Neutrophil (primary cell): ENCODE measurements around the gene DIMT1.

Source experiments
- H3K27ac ChIP-seq: fragments of 200-600 bp; sonication (generic); 2 replicates; pipeline ENCODE4 v1.5.1; 2016; ENCODE audit warnings: mild to moderate bottlenecking, moderate library complexity
- H3K27me3 ChIP-seq: fragments of 200-600 bp; sonication (generic); 2 replicates; pipeline ENCODE4 v1.6.0; 2016; ENCODE audit warnings: mild to moderate bottlenecking
- H3K36me3 ChIP-seq: fragments of 200-600 bp; sonication (generic); 2 replicates; pipeline ENCODE4 v1.5.1; 2017
- H3K4me1 ChIP-seq, 2 experiments: fragments of 200-600 bp in 1 of 2; sonication (generic) in 1 of 2; 1 replicate in 1 of 2; 2 replicates in 1 of 2; pipeline versions ENCODE4 v1.5.1 to v1.6.1; 2013 to 2016; ENCODE audit warnings: low read depth in 1 of 2, low read length in 1 of 2, mild to moderate bottlenecking in 1 of 2, moderate library complexity in 1 of 2; ENCODE audit not compliant: control insufficient read depth in 1 of 2, insufficient read depth in 1 of 2
- H3K4me3 ChIP-seq, 2 experiments: fragments of 200-600 bp in 1 of 2; sonication (generic) in 1 of 2; 1 replicate in 1 of 2; 2 replicates in 1 of 2; pipeline ENCODE4 v1.5.1; 2013 to 2016; ENCODE audit warnings: low read depth in 1 of 2, low read length in 1 of 2, mild to moderate bottlenecking in 1 of 2, moderate library complexity in 1 of 2
- H3K9me3 ChIP-seq: fragments of 200-600 bp; sonication (generic); 2 replicates; pipeline ENCODE4 v1.5.1; 2016
- CTCF ChIP-seq: fragments of 200-600 bp; sonication (generic); IDR thresholded peaks from 2 replicates; pipeline ENCODE4 v1.5.1; 2016; ENCODE audit warnings: antibody characterized with exemption

Gene DIMT1

GRCh38 chr5:62346748-62347147 is 57.0 kb downstream of the DIMT1 start:
- Histone ChIP-seq H3K4me3 (no peak overlapping the region), H3K9me3 (no peaks in the 10 kb centered on the region), H3K27me3 (no peaks in the 10 kb centered on the region), H3K27ac (no peak overlapping the region), H3K4me1 (no peaks in the 10 kb centered on the region), H3K36me3 (peaks cover 33% of the 10 kb centered on the region)
- no peak for TF ChIP-seq CTCF

DNA sequence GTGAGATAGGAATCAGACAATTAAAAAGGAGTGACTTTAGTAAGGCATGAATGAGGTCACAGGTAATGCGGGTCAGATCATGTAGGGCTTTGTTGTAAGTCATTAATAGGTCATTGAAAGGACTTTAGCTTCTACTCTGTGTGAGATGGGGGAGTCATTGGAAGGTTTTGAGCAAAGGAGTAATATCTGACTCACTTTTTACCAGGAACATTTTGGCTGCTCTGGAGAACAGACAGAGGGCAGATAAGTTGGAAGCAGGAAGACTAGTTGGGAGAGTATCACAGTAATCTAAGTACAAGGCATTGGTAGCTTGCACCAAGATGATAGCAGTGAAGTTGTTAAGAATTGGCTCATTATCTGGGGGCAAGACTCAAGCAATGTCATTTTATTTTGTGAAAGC is 60.3 kb downstream of the DIMT1 start:
- TF ChIP-seq CTCF: no peak
- peaks cover 13% of the 10 kb centered on the region for H3K36me3 ChIP-seq
- H3K4me3 ChIP-seq: no peak overlapping the region
- no peaks in the 10 kb centered on the region for H3K4me1 ChIP-seq
- no peaks in the 10 kb centered on the region for H3K27me3 ChIP-seq
- H3K9me3 ChIP-seq: no peaks in the 10 kb centered on the region
- H3K27ac ChIP-seq: no peak overlapping the region

GRCh38 chr5:62342476-62342837 is 61.2 kb downstream of the DIMT1 start:
- H3K27ac ChIP-seq: no peak overlapping the region
- TF ChIP-seq CTCF: no peak
- peaks cover 3% of the 10 kb centered on the region for H3K36me3 ChIP-seq
- no peaks in the 10 kb centered on the region for H3K9me3 ChIP-seq
- H3K4me3 ChIP-seq: no peak overlapping the region
- no peaks in the 10 kb centered on the region for H3K27me3 ChIP-seq
- H3K4me1 ChIP-seq: no peaks in the 10 kb centered on the region

GRCh38 chr5:62341783-62342475 is 61.8 kb downstream of the DIMT1 start:
- Histone ChIP-seq H3K27ac (no peak overlapping the region), H3K9me3 (no peaks in the 10 kb centered on the region), H3K4me1 (no peaks in the 10 kb centered on the region), H3K27me3 (no peaks in the 10 kb centered on the region), H3K4me3 (no peak overlapping the region), H3K36me3 (peaks cover 3% of the 10 kb centered on the region)
- no peak for TF ChIP-seq CTCF

DNA sequence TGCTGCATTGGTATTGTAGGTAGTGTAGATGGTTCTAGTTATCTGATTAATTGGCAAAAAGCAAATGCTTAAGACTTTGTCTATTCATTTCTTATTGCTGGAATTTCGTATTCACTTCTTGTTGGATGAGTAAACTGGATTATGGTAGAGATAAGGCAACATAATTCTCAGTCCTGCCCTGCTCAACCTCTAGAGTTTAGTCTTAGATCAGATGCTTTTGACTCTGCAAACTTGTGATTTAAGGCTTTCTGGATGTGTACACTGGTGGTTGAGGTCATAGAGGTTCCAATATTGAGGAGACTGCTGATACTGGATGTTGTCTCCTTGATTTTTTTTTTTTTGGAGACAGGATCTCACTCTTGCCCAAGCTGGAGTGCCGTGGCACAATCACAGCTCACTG is 62.7 kb downstream of the DIMT1 start:
- H3K36me3 ChIP-seq: no peaks in the 10 kb centered on the region
- H3K9me3 ChIP-seq: no peaks in the 10 kb centered on the region
- no peaks in the 10 kb centered on the region for H3K27me3 ChIP-seq
- H3K4me3 ChIP-seq: no peak overlapping the region
- no peak overlapping the region for H3K27ac ChIP-seq
- no peak for TF ChIP-seq CTCF
- H3K4me1 ChIP-seq: no peaks in the 10 kb centered on the region
